ENCODE results near the gene NEAT1.

NEAT1 gene

GRCh38 chr11:65424205-65425104 lies 1.9 kb downstream of the NEAT1 start:
- peak; percentile 63 for DNase-seq

- DNase-seq, result peak; percentile 76
Observed at GRCh38 chr11:65425105-65425970, 2.7 kb downstream of the NEAT1 start.

GRCh38 chr11:65425971-65426838 lies 3.6 kb downstream of the NEAT1 start:
- no peak for DNase-seq

- no peak for DNase-seq
Observed at GRCh38 chr11:65426839-65427690, 4.5 kb downstream of the NEAT1 start.

DNA sequence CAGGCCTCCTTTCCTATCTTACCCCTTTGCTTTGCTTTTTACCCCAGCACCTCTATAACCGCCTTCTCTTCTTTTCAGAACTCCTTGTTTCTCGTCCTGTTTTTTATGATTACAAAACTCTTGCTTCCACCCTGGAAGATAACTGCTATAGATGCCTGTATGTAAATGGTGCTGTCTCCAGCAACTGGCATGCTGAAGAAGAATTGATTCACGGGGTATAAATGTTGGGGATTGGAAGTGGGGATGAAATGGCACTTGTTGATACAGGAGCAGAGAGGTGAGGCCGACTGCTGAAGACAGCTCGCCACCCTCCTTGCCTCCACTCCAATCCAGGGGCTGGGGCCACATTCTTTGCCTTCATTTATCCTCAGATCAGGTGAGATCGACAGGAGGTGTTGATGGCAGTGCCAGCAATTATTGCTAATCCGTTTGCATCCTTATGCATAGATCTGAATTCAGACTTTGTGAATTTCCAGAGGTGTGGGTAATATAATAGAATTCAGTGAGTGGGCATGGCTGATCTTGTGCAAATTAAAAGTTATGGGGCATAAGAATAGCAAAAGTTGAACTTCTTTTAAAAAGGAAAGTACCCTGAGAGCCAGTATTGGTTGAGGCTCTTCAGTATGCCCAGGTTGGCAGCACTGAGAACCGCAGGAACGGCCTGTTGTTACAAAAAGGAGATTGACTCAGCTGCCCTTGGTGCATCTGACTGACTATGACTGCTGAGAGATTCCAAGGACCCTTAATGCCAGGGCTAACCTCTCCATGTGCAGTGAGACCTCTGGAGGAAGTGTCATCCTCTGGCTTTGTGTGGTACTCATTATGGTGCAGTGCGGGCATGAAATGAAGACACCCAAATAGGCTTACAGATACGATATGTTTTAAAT lies 5.3 kb downstream of the NEAT1 start:
- DNase-seq, result no peak

DNA sequence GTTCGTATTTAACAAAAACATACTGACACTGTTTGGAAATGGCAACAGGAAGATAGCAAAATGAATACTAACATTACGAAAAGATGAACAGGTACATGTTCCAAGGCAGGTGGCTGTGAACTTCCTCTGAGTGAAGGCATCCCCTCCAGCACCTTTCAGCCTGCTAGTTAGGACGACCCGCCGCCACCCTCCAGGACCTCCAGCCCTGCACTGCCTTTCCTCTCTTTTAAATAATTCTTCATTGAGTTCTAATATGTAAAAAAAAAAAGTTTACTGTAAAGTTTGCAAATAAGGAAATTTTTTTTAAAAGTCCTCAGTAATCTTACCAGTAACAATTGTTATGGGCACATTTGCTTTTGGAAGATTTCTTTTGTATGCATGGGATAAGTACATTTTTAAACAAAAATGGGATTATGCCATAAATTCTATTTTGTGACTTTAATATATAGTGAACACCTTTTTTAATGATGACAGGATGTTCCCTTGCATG lies 6.0 kb downstream of the NEAT1 start:
- DNase-seq, result no peak

GRCh38 chr11:65429068-65429681 lies 6.6 kb downstream of the NEAT1 start:
- no peak for DNase-seq

DNA sequence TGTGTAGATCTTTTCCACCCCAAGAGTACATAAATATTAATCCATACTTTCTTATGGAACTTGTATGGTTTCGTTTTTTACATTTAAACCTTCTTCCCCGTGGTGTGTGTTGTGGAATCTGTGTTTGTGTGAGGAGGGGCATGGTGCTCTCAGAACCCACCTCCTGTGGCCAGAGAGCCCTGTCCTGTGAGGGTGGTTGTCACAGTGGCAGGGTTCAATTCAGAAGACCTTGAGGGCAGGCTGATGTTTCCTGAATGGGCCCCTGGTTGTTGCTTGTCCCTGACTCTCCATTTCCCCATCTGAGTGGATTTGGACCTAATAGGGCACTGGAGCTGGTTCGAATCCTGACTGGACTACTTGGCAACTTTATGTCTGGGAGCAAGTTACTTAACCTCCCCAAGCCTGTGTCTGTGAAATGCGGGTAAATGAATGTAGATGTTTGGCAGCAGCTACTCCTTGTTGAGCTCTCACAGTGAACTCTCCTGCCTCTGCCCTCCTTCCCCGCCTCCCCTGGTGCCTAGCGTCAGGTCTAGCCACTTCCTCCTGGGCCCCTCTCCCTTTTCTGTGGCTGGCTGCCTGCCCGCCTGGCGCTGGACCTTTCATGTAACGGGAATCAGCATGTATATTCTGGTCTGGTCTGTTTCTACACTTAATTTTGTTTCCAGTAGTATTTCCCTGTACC lies 7.3 kb downstream of the NEAT1 start:
- peak; percentile 56 for DNase-seq

DNA sequence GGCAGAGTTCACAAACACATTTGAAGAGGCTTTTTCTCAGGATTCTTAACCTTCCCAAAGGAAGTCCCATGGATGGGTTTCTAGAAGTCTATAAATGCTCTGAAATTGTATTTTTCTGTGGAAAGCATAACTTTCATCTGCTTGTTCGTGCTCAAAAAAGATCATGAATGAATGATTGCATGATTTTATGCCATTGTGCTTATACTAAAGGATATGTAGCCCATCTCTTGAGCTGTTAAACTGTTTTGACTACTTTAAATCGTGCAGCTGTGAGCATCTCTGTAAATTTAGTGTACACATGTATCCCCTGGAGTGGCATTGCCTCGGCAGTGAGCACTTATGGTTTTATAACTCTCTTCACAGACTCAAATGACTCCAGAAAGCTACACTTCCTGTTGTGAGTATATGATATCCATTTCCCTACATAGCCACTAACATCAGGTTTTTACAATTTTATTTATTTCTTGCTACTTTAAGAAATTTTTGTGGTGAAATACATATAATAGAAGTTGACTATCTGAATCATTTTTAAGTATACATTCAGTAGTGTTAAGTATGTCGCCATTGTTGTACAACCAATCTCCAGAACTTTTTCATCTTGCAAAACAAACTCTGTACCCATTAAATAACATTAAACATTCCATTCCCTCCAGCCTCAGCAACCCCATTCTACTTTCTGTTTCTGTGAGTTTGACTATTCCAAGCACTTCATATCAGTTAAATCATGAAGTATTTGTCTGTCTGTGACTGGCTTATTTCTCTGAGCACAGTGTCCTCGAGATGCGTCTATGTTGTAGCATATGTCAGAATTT lies 8.0 kb downstream of the NEAT1 start:
- DNase-seq, result no peak

- DNase-seq, result no peak
Observed at GRCh38 chr11:65431451-65432099, 9.0 kb downstream of the NEAT1 start.

GRCh38 chr11:65432100-65432650 lies 9.6 kb downstream of the NEAT1 start:
- no peak for DNase-seq

- no peak for DNase-seq
Observed at GRCh38 chr11:65432686-65433582, 10.3 kb downstream of the NEAT1 start.

DNA sequence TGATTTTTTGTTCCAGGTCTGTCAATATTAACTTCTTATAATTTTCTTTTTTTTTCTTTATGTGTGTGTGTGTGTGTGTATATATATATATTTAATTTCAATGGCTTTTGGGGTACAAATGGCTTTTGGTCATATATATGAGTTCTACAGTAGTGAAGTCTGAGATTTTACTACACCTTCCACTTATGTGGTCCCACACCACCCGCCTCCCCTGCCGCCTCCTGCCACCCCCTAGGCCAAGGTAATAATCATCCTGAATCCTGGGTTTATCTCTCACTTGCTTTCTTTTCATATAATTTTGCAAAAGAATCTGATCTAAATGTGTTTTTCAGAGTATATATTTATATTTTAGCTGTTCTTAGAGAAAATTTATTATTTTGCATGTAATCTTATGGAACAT lies 11.1 kb downstream of the NEAT1 start:
- no peak for DNase-seq

DNA sequence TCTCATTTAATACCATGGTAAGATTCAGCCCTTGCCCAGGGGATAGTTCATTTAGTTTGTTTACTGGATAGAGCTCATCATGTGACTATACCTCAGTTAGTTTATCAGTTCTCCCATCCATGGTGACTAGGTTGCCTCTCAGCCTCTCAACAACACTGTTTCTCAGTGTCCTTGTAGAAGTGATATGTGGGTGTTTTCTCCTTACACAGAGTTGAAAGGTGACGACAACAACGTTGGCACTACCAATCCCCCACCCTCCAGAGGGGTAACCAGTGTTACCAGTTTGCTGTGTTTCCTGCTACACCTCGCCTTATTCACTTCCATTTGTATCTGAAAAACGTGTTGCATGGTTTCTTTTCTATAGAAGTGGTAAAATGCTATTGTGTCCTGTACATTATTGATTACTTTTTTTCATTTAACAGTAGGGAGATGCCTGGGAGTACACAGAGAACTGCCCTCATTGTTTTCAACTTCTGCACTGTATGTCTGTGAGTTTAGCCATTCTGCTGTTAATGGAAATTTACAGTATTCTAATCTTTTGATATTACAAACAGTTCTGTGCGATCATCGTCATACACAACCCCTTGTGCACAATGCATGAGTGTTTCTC lies 11.6 kb downstream of the NEAT1 start:
- no peak for DNase-seq

GRCh38 chr11:65434667-65435410 lies 12.2 kb downstream of the NEAT1 start:
- DNase-seq, result no peak
